Keratinocyte (primary cell): ENCODE data around the gene CCDC97.

Experiments used
- EZH2 ChIP-seq: IDR thresholded peaks from one replicate; pipeline ENCODE4 v1.6.1; 2012; ENCODE audit warnings: inconsistent platforms, mild to moderate bottlenecking, low read length, moderate library complexity
- TF ChIP-seq, protein P1 (sequence below), 3 experiments: IDR thresholded peaks in 1 of 3; conservative IDR thresholded peaks in 1 of 3; optimal IDR thresholded peaks in 1 of 3; 2 replicates in 2 of 3; 3 replicates in 1 of 3; pipeline versions ENCODE3 to v1.5.1; 2011; ENCODE audit warnings: low read length in 3 of 3, mild to moderate bottlenecking in 3 of 3, moderate library complexity in 2 of 3, control low read depth in 1 of 3, inconsistent platforms in 1 of 3; ENCODE audit not compliant: insufficient read depth in 2 of 3; ENCODE audit errors: extremely low read depth in 1 of 3

DNA sequence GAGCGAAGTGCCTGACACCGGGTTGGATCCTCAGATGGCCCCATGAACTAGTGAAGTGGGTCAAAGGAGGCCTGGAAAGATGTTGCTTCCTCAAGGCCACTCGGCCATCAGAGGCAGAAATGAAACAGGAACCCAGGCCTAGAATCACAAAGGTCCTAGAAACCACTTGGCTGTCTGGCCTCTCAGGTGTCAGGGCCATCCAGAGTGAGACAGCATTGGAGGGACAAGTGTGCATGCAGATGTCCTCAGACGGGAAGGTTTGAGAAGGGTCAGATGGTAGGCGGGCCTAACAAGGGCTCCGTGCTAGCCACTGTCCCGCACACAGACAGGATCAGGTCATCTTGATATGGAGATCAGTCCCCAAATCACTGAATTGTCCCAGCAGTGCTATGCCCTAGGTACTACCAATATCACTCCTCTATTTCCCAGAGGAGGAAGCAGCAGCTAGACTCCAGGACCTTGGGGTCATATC lies 14.3 kb downstream of the CCDC97 start:
- TF ChIP-seq, protein P1, sequence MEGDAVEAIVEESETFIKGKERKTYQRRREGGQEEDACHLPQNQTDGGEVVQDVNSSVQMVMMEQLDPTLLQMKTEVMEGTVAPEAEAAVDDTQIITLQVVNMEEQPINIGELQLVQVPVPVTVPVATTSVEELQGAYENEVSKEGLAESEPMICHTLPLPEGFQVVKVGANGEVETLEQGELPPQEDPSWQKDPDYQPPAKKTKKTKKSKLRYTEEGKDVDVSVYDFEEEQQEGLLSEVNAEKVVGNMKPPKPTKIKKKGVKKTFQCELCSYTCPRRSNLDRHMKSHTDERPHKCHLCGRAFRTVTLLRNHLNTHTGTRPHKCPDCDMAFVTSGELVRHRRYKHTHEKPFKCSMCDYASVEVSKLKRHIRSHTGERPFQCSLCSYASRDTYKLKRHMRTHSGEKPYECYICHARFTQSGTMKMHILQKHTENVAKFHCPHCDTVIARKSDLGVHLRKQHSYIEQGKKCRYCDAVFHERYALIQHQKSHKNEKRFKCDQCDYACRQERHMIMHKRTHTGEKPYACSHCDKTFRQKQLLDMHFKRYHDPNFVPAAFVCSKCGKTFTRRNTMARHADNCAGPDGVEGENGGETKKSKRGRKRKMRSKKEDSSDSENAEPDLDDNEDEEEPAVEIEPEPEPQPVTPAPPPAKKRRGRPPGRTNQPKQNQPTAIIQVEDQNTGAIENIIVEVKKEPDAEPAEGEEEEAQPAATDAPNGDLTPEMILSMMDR (optimal IDR thresholded peaks at IDR 0.05 in 1 of 3, IDR thresholded peaks at IDR 0.05 in 1 of 3, conservative IDR thresholded peaks at IDR 0.05 in 1 of 3; ENCODE audit: extremely low read depth in 1 of 3, insufficient read depth in 2 of 3, low read length in 3 of 3), result no peak
- TF ChIP-seq EZH2, result no peak
